IMR-90 (cell line): ENCODE data around the gene BTBD6. TPM values are rescaled to one million over a fixed set of nuclear protein-coding genes. Genes with fewer than 3 reads are reported as not detected.
"Not testable (repeated sequence)": the region's sequence is repeated elsewhere in the genome, so short reads cannot be mapped to it uniquely, and the experiment has no call there.

Source experiments
- ATAC-seq: fragments of 200-7000 bp; cut with Tn5 transposase; 2 replicates; pipeline ENCODE4 v1.9.1; 2020; ENCODE audit warnings: low read depth, mild to moderate bottlenecking, moderate library complexity
- BruUV-seq: library from RNA; stranded (reverse); fragments of 400-500 nt; replicated peaks from 2 replicates; lab custom pipeline; 2021; lab: Mats Ljungman, UMichigan
- CTCF ChIA-PET: fragments of 300-600 bp; formaldehyde crosslinking; extraction: SDS; loops from one replicate; lab custom pipeline; 2021; ENCODE audit warnings: antibody characterized with exemption; lab: Yijun Ruan, JAX
- POLR2A ChIA-PET: fragments of 300-600 bp; sonication (Branson Sonifier 250); formaldehyde crosslinking; loops from one replicate; lab custom pipeline; 2022; ENCODE audit warnings: antibody characterized with exemption; ENCODE audit not compliant: unreplicated experiment; lab: Charles Lee
- DNase-seq: peaks from one replicate; pipeline ENCODE4 v3.0.0; 2013
- H2AFZ ChIP-seq: replicated peaks from 2 replicates; pipeline ENCODE3; 2013; ENCODE audit warnings: low read length, mild to moderate bottlenecking; ENCODE audit not compliant: poor library complexity
- H2AK5ac ChIP-seq: 2 replicates; pipeline ENCODE4 v1.6.1; 2013; ENCODE audit warnings: low read depth, low read length, inconsistent platforms
- H2AK9ac ChIP-seq: replicated peaks from 2 replicates; pipeline ENCODE3; 2013; ENCODE audit warnings: mild to moderate bottlenecking, low read depth, low read length, moderate library complexity; ENCODE audit not compliant: poor library complexity
- H2BK120ac ChIP-seq: 2 replicates; pipeline ENCODE4 v1.6.1; 2013; ENCODE audit warnings: low read depth, low read length, inconsistent platforms
- H2BK15ac ChIP-seq: 3 replicates; pipeline ENCODE4 v1.6.1; 2013; ENCODE audit warnings: low read depth, low read length, inconsistent platforms
- H2BK20ac ChIP-seq: 2 replicates; pipeline ENCODE4 v1.6.1; 2013; ENCODE audit warnings: low read depth, mild to moderate bottlenecking, inconsistent platforms, low read length, moderate library complexity
- H2BK5ac ChIP-seq: 2 replicates; pipeline ENCODE4 v1.6.1; 2013; ENCODE audit warnings: mild to moderate bottlenecking, low read depth, low read length, inconsistent platforms; ENCODE audit not compliant: poor library complexity, severe bottlenecking
- H3K14ac ChIP-seq: replicated peaks from 2 replicates; pipeline ENCODE4 v1.6.1; 2013; ENCODE audit warnings: low read depth, low read length, inconsistent platforms
- H3K18ac ChIP-seq: 2 replicates; pipeline ENCODE4 v1.6.1; 2013; ENCODE audit warnings: low read depth, low read length, control low read depth
- H3K23ac ChIP-seq: 2 replicates; pipeline ENCODE4 v1.6.1; 2013; ENCODE audit warnings: low read depth, low read length, inconsistent platforms
- H3K27ac ChIP-seq: 2 replicates; pipeline ENCODE4 v1.5.1; 2013; ENCODE audit warnings: mild to moderate bottlenecking, control low read depth, low read length; ENCODE audit not compliant: insufficient read depth
- H3K27me3 ChIP-seq: 2 replicates; pipeline ENCODE4 v1.6.1; 2013; ENCODE audit warnings: low read length; ENCODE audit not compliant: control insufficient read depth, insufficient read depth
- H3K36me3 ChIP-seq: 2 replicates; pipeline ENCODE4 v1.6.1; 2013; ENCODE audit warnings: low read length, mixed read lengths; ENCODE audit not compliant: control insufficient read depth, insufficient read depth
- H3K4ac ChIP-seq: 2 replicates; pipeline ENCODE4 v1.6.1; 2013; ENCODE audit warnings: low read depth, low read length, inconsistent platforms
- H3K4me1 ChIP-seq: 2 replicates; pipeline ENCODE4 v1.6.1; 2013; ENCODE audit warnings: low read length, mixed read lengths; ENCODE audit not compliant: control insufficient read depth, insufficient read depth
- H3K4me2 ChIP-seq: 2 replicates; pipeline ENCODE4 v1.6.1; 2013; ENCODE audit warnings: low read depth, mild to moderate bottlenecking, control low read depth, low read length, moderate library complexity
- H3K4me3 ChIP-seq: 2 replicates; pipeline ENCODE4 v1.5.1; 2013; ENCODE audit warnings: low read depth, mild to moderate bottlenecking, control low read depth, low read length, moderate library complexity; ENCODE audit not compliant: insufficient read depth
- H3K56ac ChIP-seq: 2 replicates; pipeline ENCODE4 v1.6.1; 2013; ENCODE audit warnings: low read length, inconsistent platforms; ENCODE audit not compliant: insufficient read depth; ENCODE audit errors: extremely low read depth
- H3K79me1 ChIP-seq, 2 experiments: 2 replicates each; pipeline ENCODE4 v1.6.1; 2013; ENCODE audit warnings: low read length in 2 of 2, inconsistent platforms in 1 of 2, low read depth in 1 of 2
- H3K9ac ChIP-seq: 2 replicates; pipeline ENCODE4 v1.6.1; 2013; ENCODE audit warnings: low read depth, low read length, control low read depth
- H3K9me1 ChIP-seq: 2 replicates; pipeline ENCODE4 v1.6.1; 2013; ENCODE audit warnings: low read length, inconsistent platforms; ENCODE audit not compliant: insufficient read depth
- H3K9me3 ChIP-seq: 2 replicates; pipeline ENCODE4 v1.6.1; 2013; ENCODE audit warnings: low read length; ENCODE audit not compliant: control insufficient read depth, insufficient read depth
- H4K20me1 ChIP-seq: 2 replicates; pipeline ENCODE4 v1.6.1; 2013; ENCODE audit warnings: low read length, inconsistent platforms; ENCODE audit not compliant: insufficient read depth
- H4K5ac ChIP-seq: 2 replicates; pipeline ENCODE4 v1.6.1; 2013; ENCODE audit warnings: mild to moderate bottlenecking, low read depth, low read length, control low read depth
- H4K8ac ChIP-seq, 2 experiments: 2 replicates each; pipeline ENCODE4 v1.6.1; 2013; ENCODE audit warnings: low read depth in 2 of 2, low read length in 2 of 2, control low read depth in 1 of 2, inconsistent platforms in 1 of 2
- H4K91ac ChIP-seq: 2 replicates; pipeline ENCODE4 v1.6.1; 2013; ENCODE audit warnings: low read depth, low read length, inconsistent platforms; ENCODE audit not compliant: insufficient read depth
- CHD1 ChIP-seq: IDR thresholded peaks from 2 replicates; pipeline ENCODE4 v1.6.1; 2012; ENCODE audit warnings: low read depth, low read length, improper control_type of control experiment
- POLR2A ChIP-seq: IDR thresholded peaks from 2 replicates; pipeline ENCODE4 v1.6.1; 2012; ENCODE audit warnings: mild to moderate bottlenecking, low read depth, low read length
- WGBS, 2 experiments: methylation state at CpG; one replicate each; pipeline versions ENCODE4 v1.1.5 to v1.1.7; 2013; ENCODE audit warnings: missing lambda C conversion rate in 2 of 2; ENCODE audit not compliant: insufficient read length in 1 of 2; ENCODE audit errors: extremely low coverage in 2 of 2; 5-methylcytosine and 5-hydroxymethylcytosine counted together
- dilution Hi-C: fragments of 300-500 bp; cut with HindIII; formaldehyde crosslinking; loops from one replicate; pipeline ENCODE4 v1.14.3; 2018; ENCODE audit warnings: low sequenced_read_pairs; ENCODE audit not compliant: unreplicated experiment
- in situ Hi-C: fragments of 300-500 bp; cut with MboI; formaldehyde crosslinking; loops from 3 replicates; pipeline ENCODE4 v1.14.3; 2019; ENCODE audit warnings: low sequenced_read_pairs, inconsistent platforms, mixed read lengths
- intact Hi-C: fragments of 100-400 bp; cut with micrococcal nuclease; formaldehyde crosslinking; loops from 2 replicates; pipeline ENCODE4 v1.10.0; 2022
- polyA plus RNA-seq, 3 experiments: library from polyadenylated mRNA; depleted of rRNA; stranded (reverse); fragments of >200 nt; gene quantifications; 2 replicates each; pipeline ENCODE4 v1.2.3, GENCODE V29; 2012; ENCODE audit warnings: low replicate concordance in 1 of 3
- total RNA-seq: library from RNA; depleted of rRNA; stranded (reverse); fragments of >200 nt; gene quantifications from 2 replicates; pipeline ENCODE4 v1.2.3, GENCODE V29; 2012

Gene BTBD6
- total and polyA plus RNA-seq, 2 of the 4 experiments (the other 2 are of a cell fraction) = 33.9 to 43.9 TPM

- no peak overlapping the region for H4K8ac ChIP-seq
- no peak overlapping the region for H4K5ac ChIP-seq
- intact Hi-C loops = no loop called here
- H4K20me1 ChIP-seq = peaks cover 45% of the 10 kb centered on the region
- no peak overlapping the region for H2AK5ac ChIP-seq
- peak overlapping the region; percentile 21 for H2AFZ ChIP-seq
- dilution Hi-C loops = no loop called here
- H3K9me1 ChIP-seq = 0 out of 2 replicates have a peak, but pooled peaks cover 3% of the 10 kb centered on the region
- no peak overlapping the region for H2BK20ac ChIP-seq
- H3K23ac ChIP-seq = no peak overlapping the region
- H3K4me3 ChIP-seq = no peak overlapping the region
- no peaks in the 10 kb centered on the region for H3K27me3 ChIP-seq
- no peak overlapping the region for H2BK15ac ChIP-seq
- H3K4ac ChIP-seq = no peak overlapping the region
- ChIA-PET POLR2A (no interaction called here), CTCF (no interaction called here)
- ATAC-seq = no peak
- no peak overlapping the region for H3K56ac ChIP-seq
- no TSS peak for BruUV-seq
- no peak overlapping the region for H3K18ac ChIP-seq
- H3K4me1 ChIP-seq = no peaks in the 10 kb centered on the region
- no peak overlapping the region for H2BK5ac ChIP-seq
- no peak overlapping the region for H3K9ac ChIP-seq
- in situ Hi-C loops = no loop called here
- H3K36me3 ChIP-seq = peaks cover 8% of the 10 kb centered on the region
- 96% methylated on average over 12 of the region's 24 CpGs; no CpG with 5 or more reads in 1 of the 2 experiments for WGBS, 2 experiments
- H3K27ac ChIP-seq = no peak overlapping the region
- no peaks in the 10 kb centered on the region for H3K9me3 ChIP-seq
- no peak overlapping the region for H2AK9ac ChIP-seq
- no peak overlapping the region for H4K91ac ChIP-seq
- TF ChIP-seq POLR2A (no peak), CHD1 (no peak)
- H2BK120ac ChIP-seq = no peak overlapping the region
- H3K4me2 ChIP-seq = no peak overlapping the region
- H3K14ac ChIP-seq = no peak overlapping the region
- DNase-seq = no peak
- peaks cover 11 to 49% of the 10 kb centered on the region in 2 experiments; a peak in 3 of 4 replicates for H3K79me1 ChIP-seq
These were observed 39.1 kb downstream of the BTBD6 start for GRCh38 chr14:105287249-105288102.

GRCh38 chr14:105288936-105289335 lies 40.6 kb downstream of the BTBD6 start:
- H3K18ac ChIP-seq, H3K27me3 ChIP-seq, H3K14ac ChIP-seq, H2BK15ac ChIP-seq, H2AK9ac ChIP-seq, DNase-seq, H3K4me3 ChIP-seq, in situ Hi-C loops, H3K9me3 ChIP-seq, intact Hi-C loops, H3K56ac ChIP-seq, dilution Hi-C loops, H2BK5ac ChIP-seq, H3K9me1 ChIP-seq, H3K4me2 ChIP-seq, H2AK5ac ChIP-seq, H2AFZ ChIP-seq, H3K36me3 ChIP-seq, H4K91ac ChIP-seq, H4K8ac ChIP-seq, H2BK120ac ChIP-seq, H3K4me1 ChIP-seq, H3K23ac ChIP-seq, ATAC-seq, H4K5ac ChIP-seq, H3K9ac ChIP-seq, H3K4ac ChIP-seq, H3K27ac ChIP-seq, BruUV-seq, H2BK20ac ChIP-seq: not testable (repeated sequence)
- WGBS, 2 experiments = 95% methylated on average over 4 of the region's 6 CpGs; no CpG with 5 or more reads in 1 of the 2 experiments
- CTCF ChIA-PET = interaction anchor here (0.7 kb wide), 1 partner anchor 12 kb away, joined by 3 read pairs; no protein-coding TSS in a partner anchor
- POLR2A ChIA-PET = interaction anchor here (0.6 kb wide), 1 partner anchor 607 kb away, joined by 3 read pairs; no protein-coding TSS in a partner anchor
- Histone ChIP-seq H4K20me1 (peaks cover 54% of the 10 kb centered on the region), H3K79me1 (peaks cover 11 to 60% of the 10 kb centered on the region in 2 experiments; a peak in 3 of 4 replicates)
